ENCODE measurements around the gene FLT3.

DNA sequence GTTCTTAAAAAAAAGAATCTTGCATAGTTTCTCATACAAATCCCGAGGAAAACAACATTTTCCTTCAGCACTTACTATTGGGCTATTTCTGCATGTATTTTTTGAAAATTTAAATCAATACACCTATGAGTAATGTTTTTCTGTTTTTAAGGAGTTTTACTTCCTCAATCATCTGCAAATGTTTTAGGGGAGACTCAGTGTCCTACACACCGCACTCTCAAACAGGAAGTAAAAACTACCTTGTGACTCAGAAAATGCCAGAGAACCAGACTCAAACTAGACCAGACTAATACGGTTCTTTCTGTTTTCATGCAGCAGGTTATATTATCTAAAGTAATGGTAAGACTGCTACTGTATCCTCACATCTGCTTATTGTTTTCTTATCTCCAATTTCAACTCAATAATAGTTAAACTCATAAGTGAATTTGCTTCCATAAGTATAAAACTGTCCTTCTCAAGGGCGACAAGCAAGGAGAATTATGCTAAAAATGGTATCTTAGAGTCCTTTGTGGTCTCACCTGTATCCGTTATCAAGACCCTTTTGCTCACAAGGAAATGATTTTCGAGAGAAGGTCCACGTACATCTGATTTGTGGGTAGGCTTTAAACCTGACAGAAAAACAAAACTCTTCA lies 52.5 kb downstream of the FLT3 start:
- TF ChIP-seq, protein P1, sequence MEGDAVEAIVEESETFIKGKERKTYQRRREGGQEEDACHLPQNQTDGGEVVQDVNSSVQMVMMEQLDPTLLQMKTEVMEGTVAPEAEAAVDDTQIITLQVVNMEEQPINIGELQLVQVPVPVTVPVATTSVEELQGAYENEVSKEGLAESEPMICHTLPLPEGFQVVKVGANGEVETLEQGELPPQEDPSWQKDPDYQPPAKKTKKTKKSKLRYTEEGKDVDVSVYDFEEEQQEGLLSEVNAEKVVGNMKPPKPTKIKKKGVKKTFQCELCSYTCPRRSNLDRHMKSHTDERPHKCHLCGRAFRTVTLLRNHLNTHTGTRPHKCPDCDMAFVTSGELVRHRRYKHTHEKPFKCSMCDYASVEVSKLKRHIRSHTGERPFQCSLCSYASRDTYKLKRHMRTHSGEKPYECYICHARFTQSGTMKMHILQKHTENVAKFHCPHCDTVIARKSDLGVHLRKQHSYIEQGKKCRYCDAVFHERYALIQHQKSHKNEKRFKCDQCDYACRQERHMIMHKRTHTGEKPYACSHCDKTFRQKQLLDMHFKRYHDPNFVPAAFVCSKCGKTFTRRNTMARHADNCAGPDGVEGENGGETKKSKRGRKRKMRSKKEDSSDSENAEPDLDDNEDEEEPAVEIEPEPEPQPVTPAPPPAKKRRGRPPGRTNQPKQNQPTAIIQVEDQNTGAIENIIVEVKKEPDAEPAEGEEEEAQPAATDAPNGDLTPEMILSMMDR (IDR thresholded peaks at IDR 0.05): no peak
- TF ChIP-seq EP300 (IDR thresholded peaks at IDR 0.05) (no peak), POLR2AphosphoS5 (IDR thresholded peaks at IDR 0.05) (no peak), POLR2A (IDR thresholded peaks at IDR 0.05) (no peak)
